Glutamatergic neuron (in vitro differentiated cells): ENCODE data around the gene SOWAHD. TPM values are rescaled to one million over a fixed set of nuclear protein-coding genes. Genes with fewer than 3 reads are reported as not detected.

Experiments used
- DNase-seq: peaks from one replicate; pipeline ENCODE4 v3.0.0; 2022
- H3K27ac Mint-ChIP-seq: one replicate; pipeline ENCODE4 v1.8.0; 2020; ENCODE audit warnings: mild to moderate bottlenecking, mixed read lengths, inconsistent platforms; ENCODE audit not compliant: unreplicated experiment
- H3K27me3 Mint-ChIP-seq: one replicate; pipeline ENCODE4 v1.8.0; 2020; ENCODE audit warnings: mild to moderate bottlenecking, moderate library complexity, mixed read lengths, inconsistent platforms; ENCODE audit not compliant: unreplicated experiment
- H3K36me3 Mint-ChIP-seq: one replicate; pipeline ENCODE4 v1.8.0; 2020; ENCODE audit warnings: mild to moderate bottlenecking, mixed read lengths, inconsistent platforms; ENCODE audit not compliant: unreplicated experiment
- H3K4me1 Mint-ChIP-seq: one replicate; pipeline ENCODE4 v1.8.0; 2020; ENCODE audit warnings: mild to moderate bottlenecking, low read depth, mixed read lengths, inconsistent platforms; ENCODE audit not compliant: unreplicated experiment
- H3K4me3 Mint-ChIP-seq: one replicate; pipeline ENCODE4 v1.8.0; 2020; ENCODE audit warnings: mild to moderate bottlenecking, mixed read lengths, inconsistent platforms; ENCODE audit not compliant: unreplicated experiment
- H3K9me3 Mint-ChIP-seq: one replicate; pipeline ENCODE4 v1.8.0; 2020; ENCODE audit warnings: mild to moderate bottlenecking, moderate library complexity, mixed read lengths, inconsistent platforms; ENCODE audit not compliant: unreplicated experiment
- CTCF ChIP-seq: fragments of 200-600 bp; sonication (generic); IDR thresholded peaks from one replicate; pipeline ENCODE4 v1.5.0; 2021; ENCODE audit not compliant: partially characterized antibody, unreplicated experiment
- total RNA-seq: library from RNA; stranded (reverse); fragmentation: NEBNext Ultra II Directional; extraction: Animal tissue kit (Norgen Biotek cat#: 25700); gene quantifications from one replicate; pipeline ENCODE4 v1.2.1, GENCODE V29; 2021; ENCODE audit not compliant: unreplicated experiment

SOWAHD gene
- total RNA-seq, 1 donor from 2014 or later, result not detected

GRCh38 chrX:119726900-119727555 lies 31.4 kb upstream of the SOWAHD start:
- Mint-ChIP-seq H3K27ac (no peak overlapping the region), H3K36me3 (no peaks in the 10 kb centered on the region), H3K4me3 (no peak overlapping the region), H3K9me3 (no peaks in the 10 kb centered on the region), H3K4me1 (no peaks in the 10 kb centered on the region), H3K27me3 (peaks cover 2% of the 10 kb centered on the region)
- DNase-seq, result no peak
- TF ChIP-seq CTCF, result no peak

GRCh38 chrX:119728487-119728886 lies 29.9 kb upstream of the SOWAHD start:
- Mint-ChIP-seq H3K27me3 (peaks cover 2% of the 10 kb centered on the region), H3K27ac (no peak overlapping the region), H3K4me3 (no peak overlapping the region), H3K36me3 (no peaks in the 10 kb centered on the region), H3K9me3 (no peaks in the 10 kb centered on the region), H3K4me1 (no peaks in the 10 kb centered on the region)
- DNase-seq, result peak; percentile 20
- no peak for TF ChIP-seq CTCF

GRCh38 chrX:119729408-119730201 lies 28.8 kb upstream of the SOWAHD start:
- H3K27me3 Mint-ChIP-seq, result peaks cover 2% of the 10 kb centered on the region
- H3K9me3 Mint-ChIP-seq, result no peaks in the 10 kb centered on the region
- DNase-seq, result peak; percentile 49
- H3K4me1 Mint-ChIP-seq, result no peaks in the 10 kb centered on the region
- H3K36me3 Mint-ChIP-seq, result no peaks in the 10 kb centered on the region
- TF ChIP-seq CTCF, result peak; percentile 49
- H3K4me3 Mint-ChIP-seq, result no peak overlapping the region
- no peak overlapping the region for H3K27ac Mint-ChIP-seq

GRCh38 chrX:119734897-119735339 lies 23.5 kb upstream of the SOWAHD start:
- peaks cover 2% of the 10 kb centered on the region for H3K27me3 Mint-ChIP-seq
- H3K36me3 Mint-ChIP-seq, result no peaks in the 10 kb centered on the region
- no peaks in the 10 kb centered on the region for H3K9me3 Mint-ChIP-seq
- H3K4me1 Mint-ChIP-seq, result peaks cover 2% of the 10 kb centered on the region
- peak overlapping the region; percentile 84 for H3K27ac Mint-ChIP-seq
- no peak overlapping the region for H3K4me3 Mint-ChIP-seq
- DNase-seq, result no peak
- no peak for TF ChIP-seq CTCF

GRCh38 chrX:119735467-119735866 lies 22.9 kb upstream of the SOWAHD start:
- H3K9me3 Mint-ChIP-seq, result no peaks in the 10 kb centered on the region
- DNase-seq, result peak; percentile 18

More at GRCh38 chrX:119735467-119735866, 22.9 kb upstream of the SOWAHD start:
- Mint-ChIP-seq H3K36me3 (no peaks in the 10 kb centered on the region), H3K27ac (peak overlapping the region; percentile 84), H3K4me3 (no peak overlapping the region), H3K4me1 (peaks cover 2% of the 10 kb centered on the region), H3K27me3 (peaks cover 2% of the 10 kb centered on the region)
- no peak for TF ChIP-seq CTCF
